GM19463 (cell line): ENCODE results near the gene ARHGAP4.

Experiments
- ATAC-seq: cut with Tn5 transposase; IDR thresholded peaks from one replicate; pipeline ENCODE4 v1.9.1; 2021; ENCODE audit warnings: mild to moderate bottlenecking, moderate library complexity; ENCODE audit not compliant: unreplicated experiment

The ARHGAP4 gene

GRCh38 chrX:153925739-153926551 lies at the start of gene ARHGAP4:
TSS of gene ARHGAP4 (minus strand) at chrX:153926264. CDS start at chrX:153926202, 62 bp downstream.
- ATAC-seq = no peak

- no peak for ATAC-seq
Measured at GRCh38 chrX:153974726-153975286, 48.7 kb upstream of the ARHGAP4 start.

- ATAC-seq = no peak
Measured at GRCh38 chrX:153974003-153974725, 48.1 kb upstream of the ARHGAP4 start.

- no peak for ATAC-seq
Measured at GRCh38 chrX:153973127-153974002, 47.3 kb upstream of the ARHGAP4 start.

- peak; percentile 55 for ATAC-seq
Measured at GRCh38 chrX:153972368-153973126, 46.5 kb upstream of the ARHGAP4 start, which contains the start of gene TMEM187. TSS of gene TMEM187 (plus strand) at chrX:153972754. CDS start at chrX:153982063, 9,309 bp downstream.

GRCh38 chrX:153971450-153972367 lies 45.6 kb upstream of the ARHGAP4 start, which contains the start of gene HCFC1:
TSS of gene HCFC1 (minus strand) at chrX:153971818. CDS start at chrX:153970840, 978 bp downstream.
- ATAC-seq = peak; percentile 29

GRCh38 chrX:153971124-153971449 lies 45.0 kb upstream of the ARHGAP4 start:
- peak; percentile 28 for ATAC-seq

GRCh38 chrX:153970357-153971123 lies 44.5 kb upstream of the ARHGAP4 start:
- no peak for ATAC-seq

GRCh38 chrX:153969904-153970356 lies 43.9 kb upstream of the ARHGAP4 start:
- no peak for ATAC-seq

- ATAC-seq = no peak
Measured at GRCh38 chrX:153969125-153969903, 43.2 kb upstream of the ARHGAP4 start.

GRCh38 chrX:153968754-153969124 lies 42.7 kb upstream of the ARHGAP4 start:
- ATAC-seq = no peak

- ATAC-seq = no peak
Measured at GRCh38 chrX:153968255-153968654, 42.2 kb upstream of the ARHGAP4 start.

- ATAC-seq = no peak
Measured at GRCh38 chrX:153967536-153968224, 41.6 kb upstream of the ARHGAP4 start.

GRCh38 chrX:153966841-153967535 lies 40.9 kb upstream of the ARHGAP4 start:
- no peak for ATAC-seq

- no peak for ATAC-seq
Measured at GRCh38 chrX:153966283-153966688, 40.2 kb upstream of the ARHGAP4 start.

- no peak for ATAC-seq
Measured at GRCh38 chrX:153965406-153965805, 39.3 kb upstream of the ARHGAP4 start.
